Large intestine (tissue), 3 donors: ENCODE results near the gene RPL38. TPM values are rescaled to one million over a fixed set of nuclear protein-coding genes. Genes with fewer than 3 reads are reported as not detected.
A peak's percentile ranks its signal among the peaks of the same experiment; 100 is the strongest.

ENCODE experiments used
- DNase-seq, 2 donors: peaks; one replicate each; pipeline versions ENCODE4 v3.0.0 to v3.0.0-alpha.2; 2013
- H3K27ac ChIP-seq: one replicate; pipeline ENCODE4 v1.5.1; 2013; ENCODE audit warnings: low read length
- H3K27me3 ChIP-seq: 2 replicates; pipeline ENCODE4 v1.6.1; 2013; ENCODE audit warnings: low read length; ENCODE audit not compliant: control insufficient read depth, insufficient read depth
- H3K36me3 ChIP-seq: 2 replicates; pipeline ENCODE4 v1.6.1; 2013; ENCODE audit warnings: low read length; ENCODE audit not compliant: control insufficient read depth, insufficient read depth
- H3K4me1 ChIP-seq: one replicate; pipeline ENCODE4 v1.6.1; 2013; ENCODE audit warnings: low read length; ENCODE audit not compliant: control insufficient read depth, insufficient read depth
- H3K4me3 ChIP-seq: one replicate; pipeline ENCODE4 v1.5.1; 2013; ENCODE audit warnings: low read length
- H3K9me3 ChIP-seq: one replicate; pipeline ENCODE4 v1.6.1; 2013; ENCODE audit warnings: mild to moderate bottlenecking, low read depth, low read length, moderate library complexity; ENCODE audit not compliant: control insufficient read depth
- WGBS: methylation state at CpG from one replicate; pipeline ENCODE4 v1.1.5; 2013; ENCODE audit warnings: low lambda C conversion rate; ENCODE audit not compliant: insufficient coverage; 5-methylcytosine and 5-hydroxymethylcytosine counted together
- polyA plus RNA-seq: library from polyadenylated mRNA; unstranded; fragments of 120-200 nt; gene quantifications from one replicate; pipeline ENCODE4 v1.2.1, GENCODE V29; 2013

RPL38 gene
- polyA plus RNA-seq, 1 donor, result 1,774 TPM

DNA sequence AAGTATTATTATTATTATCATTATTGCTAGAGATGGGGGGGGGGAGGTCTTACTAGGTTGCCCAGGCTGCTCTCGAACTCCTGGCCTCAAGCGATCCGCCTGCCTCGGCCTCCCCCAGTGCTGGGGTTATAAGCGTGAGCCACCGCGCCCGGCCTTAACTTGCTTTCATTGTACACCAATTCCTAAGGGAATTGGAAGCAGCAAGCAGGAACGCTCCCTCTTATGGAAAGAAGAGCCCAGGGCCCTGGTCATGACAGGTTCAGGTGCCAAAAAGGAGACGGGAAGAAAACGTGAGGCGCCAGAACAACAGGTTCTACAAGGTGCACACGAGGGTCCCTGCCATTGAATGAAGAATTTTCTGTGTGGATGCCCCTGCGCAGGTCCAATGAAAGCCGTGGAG, 540 bp upstream of the RPL38 start:
- no peak for DNase-seq
- H3K4me1 ChIP-seq, result no peaks in the 10 kb centered on the region
- no CpG with 5 or more reads among the region's 15 CpGs for WGBS
- H3K9me3 ChIP-seq, result peaks cover 3% of the 10 kb centered on the region
- no peak overlapping the region for H3K27ac ChIP-seq
- peaks cover 22% of the 10 kb centered on the region for H3K36me3 ChIP-seq
- H3K4me3 ChIP-seq, result no peak overlapping the region
- H3K27me3 ChIP-seq, result peaks cover 29% of the 10 kb centered on the region

DNA sequence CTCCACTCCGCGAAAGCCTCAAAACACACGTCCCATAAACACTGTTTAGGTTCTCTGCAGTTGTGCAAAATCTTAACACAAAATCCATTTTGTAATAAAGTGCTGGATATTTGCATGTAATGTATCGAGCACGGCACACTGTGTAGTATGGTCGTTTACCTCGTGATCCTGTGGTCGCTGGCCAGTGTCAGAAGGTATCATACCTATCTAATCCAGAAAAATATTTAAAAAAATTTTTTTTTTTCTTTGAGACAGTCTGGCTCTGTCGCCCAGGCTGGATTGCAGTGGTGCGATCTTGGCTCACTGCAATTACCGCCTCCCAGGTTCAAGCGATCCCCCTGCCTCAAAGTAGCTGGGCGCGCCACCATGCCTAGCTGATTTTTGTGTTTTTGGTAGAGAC, 996 bp downstream of the RPL38 start:
- H3K36me3 ChIP-seq, result peaks cover 35% of the 10 kb centered on the region
- no peaks in the 10 kb centered on the region for H3K4me1 ChIP-seq
- H3K9me3 ChIP-seq, result peaks cover 3% of the 10 kb centered on the region
- H3K27me3 ChIP-seq, result peaks cover 29% of the 10 kb centered on the region
- WGBS, result 4% methylated on average over 4 of the region's 14 CpGs
- H3K4me3 ChIP-seq, result peak overlapping the region; percentile 96
- no peak for DNase-seq
- peak overlapping the region; percentile 55 for H3K27ac ChIP-seq

- H3K27ac ChIP-seq, result no peak overlapping the region
- no CpG with 5 or more reads among the region's 3 CpGs for WGBS
- H3K36me3 ChIP-seq, result peaks cover 43% of the 10 kb centered on the region
Observed at GRCh38 chr17:74205274-74205673, 1.8 kb downstream of the RPL38 start.

GRCh38 chr17:74206332-74206818, 2.9 kb downstream of the RPL38 start:
- H3K27ac ChIP-seq, result no peak overlapping the region
- no CpG with 5 or more reads among the region's 5 CpGs for WGBS
- peaks cover 3% of the 10 kb centered on the region for H3K9me3 ChIP-seq
- H3K27me3 ChIP-seq, result peaks cover 17% of the 10 kb centered on the region
- H3K36me3 ChIP-seq, result peaks cover 47% of the 10 kb centered on the region
- no peak overlapping the region for H3K4me3 ChIP-seq
- DNase-seq, result no peak
- H3K4me1 ChIP-seq, result peaks cover 16% of the 10 kb centered on the region

More at GRCh38 chr17:74205274-74205673, 1.8 kb downstream of the RPL38 start:
- no peak overlapping the region for H3K4me3 ChIP-seq
- H3K27me3 ChIP-seq, result peaks cover 25% of the 10 kb centered on the region
- no peak for DNase-seq
- H3K9me3 ChIP-seq, result peaks cover 3% of the 10 kb centered on the region
- peaks cover 5% of the 10 kb centered on the region for H3K4me1 ChIP-seq

DNA sequence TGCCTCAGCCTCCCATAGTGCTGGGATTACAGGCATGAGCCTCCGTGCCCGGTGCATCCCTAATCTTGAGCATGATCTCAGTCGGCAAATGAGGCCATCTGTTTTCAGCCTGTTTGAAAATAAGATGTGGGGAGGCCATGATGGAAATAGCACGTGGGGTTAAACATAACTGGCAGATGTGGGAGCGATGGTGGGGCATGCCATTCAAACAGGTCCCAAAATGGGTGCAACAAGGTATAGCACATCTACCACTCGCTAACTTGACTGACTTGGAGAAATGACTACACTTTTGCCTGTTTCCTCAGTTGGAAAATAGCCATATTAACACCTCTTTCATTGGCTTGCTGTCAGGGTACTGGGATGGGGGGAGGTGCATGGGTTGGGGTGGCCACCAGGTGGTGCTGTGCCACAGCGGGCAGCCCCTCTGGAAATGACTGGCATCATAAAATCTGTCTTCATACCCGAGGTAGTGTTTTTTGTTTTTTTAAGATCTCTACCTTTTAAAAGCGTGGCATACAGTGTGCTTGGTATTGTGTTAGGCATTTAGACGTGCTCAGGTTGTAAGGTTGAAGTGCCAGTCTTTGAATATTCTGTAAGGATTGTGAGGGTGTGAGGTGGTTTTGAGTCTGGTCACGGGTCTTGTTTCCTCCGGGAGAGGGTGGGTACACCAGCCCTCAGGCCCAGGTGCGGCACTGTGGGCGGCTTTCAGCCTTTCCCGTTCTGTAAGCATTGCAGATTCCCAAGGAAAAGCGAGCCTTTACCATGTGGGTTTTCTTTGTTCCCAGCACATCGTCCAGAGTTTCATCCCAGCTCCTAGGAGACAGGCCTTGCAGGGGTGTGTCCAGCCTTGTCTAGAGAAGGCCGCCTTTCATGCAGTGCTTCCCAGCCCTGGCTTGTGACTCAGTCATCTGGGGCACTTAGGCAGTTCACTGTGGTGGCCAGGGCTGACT, 7.0 kb downstream of the RPL38 start:
- peak in 1 of 2 donors; percentile 69 for DNase-seq
- peaks cover 41% of the 10 kb centered on the region for H3K36me3 ChIP-seq
- no peak overlapping the region for H3K4me3 ChIP-seq
- H3K27ac ChIP-seq, result peak overlapping the region; percentile 92
- WGBS, result 59% methylated on average over 5 of the region's 18 CpGs
- no peaks in the 10 kb centered on the region for H3K27me3 ChIP-seq
- H3K4me1 ChIP-seq, result peaks cover 47% of the 10 kb centered on the region
- H3K9me3 ChIP-seq, result peaks cover 4% of the 10 kb centered on the region

- Histone ChIP-seq H3K36me3 (peaks cover 34% of the 10 kb centered on the region), H3K4me1 (peaks cover 51% of the 10 kb centered on the region), H3K27ac (peak overlapping the region; percentile 92), H3K9me3 (peaks cover 4% of the 10 kb centered on the region), H3K4me3 (peak overlapping the region; percentile 69), H3K27me3 (no peaks in the 10 kb centered on the region)
- no CpG with 5 or more reads among the region's 14 CpGs for WGBS
- peak; percentile 82 to 90 for DNase-seq
Observed at GRCh38 chr17:74211141-74211911, 7.8 kb downstream of the RPL38 start.

DNA sequence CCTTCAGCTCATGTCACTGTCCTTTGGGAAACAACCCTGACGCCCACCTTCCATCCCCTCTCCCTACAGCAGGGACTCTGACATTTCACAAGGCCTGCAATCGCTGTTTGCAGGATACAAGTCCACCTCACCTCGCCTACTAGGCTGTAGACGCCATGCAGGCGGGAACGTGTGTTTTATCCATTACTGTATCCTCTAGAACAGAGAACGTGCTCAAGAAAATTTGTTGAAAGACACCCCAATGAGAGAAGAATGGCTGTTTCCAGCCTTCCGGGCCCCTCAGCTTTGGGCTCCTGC, 8.4 kb downstream of the RPL38 start:
- Histone ChIP-seq H3K27ac (peak overlapping the region; percentile 92), H3K4me1 (peaks cover 51% of the 10 kb centered on the region), H3K4me3 (peak overlapping the region; percentile 69), H3K36me3 (peaks cover 34% of the 10 kb centered on the region), H3K27me3 (no peaks in the 10 kb centered on the region), H3K9me3 (peaks cover 4% of the 10 kb centered on the region)
- WGBS, result no CpG with 5 or more reads among the region's 8 CpGs
- no peak for DNase-seq

GRCh38 chr17:74212209-74212912, 8.9 kb downstream of the RPL38 start:
- peak overlapping the region; percentile 69 for H3K4me3 ChIP-seq
- H3K9me3 ChIP-seq, result peaks cover 4% of the 10 kb centered on the region
- no CpG with 5 or more reads among the region's 48 CpGs for WGBS
- H3K36me3 ChIP-seq, result peaks cover 35% of the 10 kb centered on the region
- H3K4me1 ChIP-seq, result peaks cover 51% of the 10 kb centered on the region
- peak overlapping the region; percentile 92 for H3K27ac ChIP-seq
- peak in 1 of 2 donors; percentile 54 for DNase-seq
- H3K27me3 ChIP-seq, result no peaks in the 10 kb centered on the region

- Histone ChIP-seq H3K36me3 (peaks cover 32% of the 10 kb centered on the region), H3K4me3 (peak within 1 kb of the TSS; percentile 69), H3K9me3 (peaks cover 4% of the 10 kb centered on the region), H3K27ac (peak within 1 kb of the TSS; percentile 92), H3K4me1 (peaks cover 51% of the 10 kb centered on the region), H3K27me3 (no peaks in the 10 kb centered on the region)
- peak; percentile 88 to 93 for DNase-seq
- no CpG with 5 or more reads among the region's 62 CpGs for WGBS
Observed at GRCh38 chr17:74212913-74213791, 9.7 kb downstream of the RPL38 start, which contains the start of gene TTYH2. Gene TTYH2 (plus strand): TSS chr17:74213571. CDS start chr17:74213588, 17 bp downstream.
